ENCODE measurements around the gene C17orf78.
"Not testable (repeated sequence)": the region's sequence is repeated elsewhere in the genome, so short reads cannot be mapped to it uniquely, and the experiment has no call there.

Gene C17orf78

GRCh38 chr17:37388266-37388665 lies 12.5 kb downstream of the C17orf78 start:
- FAIRE-seq = no peak

- no peak for FAIRE-seq
These were observed 13.4 kb downstream of the C17orf78 start for GRCh38 chr17:37389160-37389559.

DNA sequence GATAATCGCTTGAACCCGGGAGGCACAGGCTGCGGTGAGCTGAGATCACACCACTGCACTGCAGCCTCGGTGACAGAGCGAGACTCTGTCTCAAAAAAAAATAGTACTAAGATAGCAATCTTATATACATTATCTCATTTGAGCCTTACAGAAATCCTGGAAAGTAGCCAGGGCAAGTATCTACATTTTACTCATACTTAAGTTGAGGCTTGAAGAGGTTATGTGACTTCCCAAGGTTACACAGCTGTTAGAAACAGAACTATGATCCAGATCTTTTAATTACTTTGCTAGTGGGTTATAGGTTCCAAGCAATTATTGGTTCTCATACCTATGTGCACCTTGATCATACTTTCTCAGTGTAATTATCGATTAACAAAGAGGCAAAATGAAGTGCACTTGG lies 15.4 kb downstream of the C17orf78 start:
- no peak for FAIRE-seq

- FAIRE-seq = no peak
These were observed 16.3 kb downstream of the C17orf78 start for GRCh38 chr17:37392024-37392590.

DNA sequence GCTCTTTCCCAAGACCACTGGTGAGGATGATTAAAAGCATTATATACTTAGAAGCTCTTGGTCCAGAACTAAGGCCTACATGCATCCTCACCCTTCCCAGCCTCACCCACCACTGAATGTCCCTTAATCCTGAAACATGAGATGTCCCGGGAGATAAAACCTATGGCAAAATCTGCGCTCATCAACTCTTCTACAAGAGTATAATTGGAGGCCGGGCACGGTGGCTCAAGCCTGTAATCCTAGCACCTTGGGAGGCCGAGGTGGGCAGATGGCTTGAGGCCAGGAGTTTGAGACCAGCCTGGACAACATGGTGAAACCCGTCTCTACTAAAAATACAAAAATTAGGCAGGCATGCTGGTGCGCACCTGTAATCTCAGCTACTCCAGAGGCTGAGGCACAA lies 17.6 kb downstream of the C17orf78 start:
- FAIRE-seq = no peak

- FAIRE-seq = no peak
These were observed 23.5 kb downstream of the C17orf78 start for GRCh38 chr17:37399265-37399803.

DNA sequence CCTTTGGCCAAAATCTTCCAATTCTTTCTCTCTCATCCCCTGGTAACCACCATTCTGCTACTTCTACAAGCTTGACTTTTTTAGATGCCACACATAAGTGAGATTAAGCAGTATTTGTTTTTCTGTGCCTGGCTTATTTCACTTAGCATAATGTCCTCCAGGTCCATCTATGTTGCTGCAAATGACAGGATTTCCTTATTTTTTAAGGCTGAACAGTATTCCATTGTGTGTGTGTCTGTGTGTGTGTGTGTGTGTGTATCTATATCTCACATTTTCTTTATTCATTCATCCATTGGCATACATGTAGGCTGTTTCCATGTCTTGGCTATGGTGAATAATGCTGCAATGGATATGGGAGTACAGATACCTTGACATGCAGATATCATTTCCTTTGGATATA lies 24.7 kb downstream of the C17orf78 start:
- FAIRE-seq = no peak

GRCh38 chr17:37405522-37405921 lies 29.7 kb downstream of the C17orf78 start:
- FAIRE-seq = not testable (repeated sequence)

GRCh38 chr17:37405955-37406634 lies 30.3 kb downstream of the C17orf78 start:
- no peak for FAIRE-seq

GRCh38 chr17:37406635-37407461 lies 31.1 kb downstream of the C17orf78 start, which contains the start of the genes ACACA and TADA2A:
TSS of gene ACACA (minus strand) at chr17:37406836. CDS start at chr17:37406299, 537 bp downstream.
TSS of gene TADA2A (plus strand) at chr17:37406886. CDS start at chr17:37411366, 4,480 bp downstream.
- no peak for FAIRE-seq

DNA sequence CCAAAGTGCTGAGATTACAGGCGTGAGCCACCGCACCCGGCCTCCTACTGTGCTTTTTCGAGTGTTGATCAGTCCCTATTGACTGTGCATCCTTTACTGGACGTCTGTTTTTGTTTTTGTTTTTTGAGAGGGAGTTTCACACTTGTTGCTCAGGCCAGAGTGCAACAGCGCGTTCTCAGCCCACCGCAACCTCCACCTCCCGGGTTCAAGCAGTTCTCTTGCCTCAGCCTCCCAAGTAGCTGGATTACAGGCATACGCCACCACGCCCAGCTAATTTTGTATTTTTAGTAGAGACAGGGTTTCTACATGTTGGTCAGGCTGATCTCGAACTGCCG lies 32.3 kb downstream of the C17orf78 start:
- not testable (repeated sequence) for FAIRE-seq

GRCh38 chr17:37410357-37410756 lies 34.6 kb downstream of the C17orf78 start:
- FAIRE-seq = no peak

- no peak for FAIRE-seq
These were observed 38.2 kb downstream of the C17orf78 start for GRCh38 chr17:37413875-37414519.

DNA sequence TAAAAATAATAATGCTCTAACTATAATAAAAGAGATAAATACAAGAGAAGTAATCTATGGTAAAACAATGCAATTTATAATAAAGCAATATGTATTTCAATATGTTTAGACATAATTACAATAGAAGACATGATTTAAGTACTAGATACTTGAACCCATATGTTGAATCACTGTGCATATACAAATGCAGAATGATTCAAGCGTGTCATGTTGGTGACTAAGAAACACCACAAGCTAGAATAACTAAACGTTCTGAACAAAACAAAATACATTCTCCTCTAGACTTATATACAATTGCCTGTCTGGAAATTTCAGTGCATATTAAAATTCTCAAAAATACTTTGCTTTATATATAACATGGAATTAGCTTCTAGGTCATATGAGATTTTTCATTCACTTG lies 42.1 kb downstream of the C17orf78 start:
- FAIRE-seq = no peak

GRCh38 chr17:37422971-37423625 lies 47.3 kb downstream of the C17orf78 start:
- no peak for FAIRE-seq

- no peak for FAIRE-seq
These were observed 49.5 kb downstream of the C17orf78 start for GRCh38 chr17:37425268-37425667.

DNA sequence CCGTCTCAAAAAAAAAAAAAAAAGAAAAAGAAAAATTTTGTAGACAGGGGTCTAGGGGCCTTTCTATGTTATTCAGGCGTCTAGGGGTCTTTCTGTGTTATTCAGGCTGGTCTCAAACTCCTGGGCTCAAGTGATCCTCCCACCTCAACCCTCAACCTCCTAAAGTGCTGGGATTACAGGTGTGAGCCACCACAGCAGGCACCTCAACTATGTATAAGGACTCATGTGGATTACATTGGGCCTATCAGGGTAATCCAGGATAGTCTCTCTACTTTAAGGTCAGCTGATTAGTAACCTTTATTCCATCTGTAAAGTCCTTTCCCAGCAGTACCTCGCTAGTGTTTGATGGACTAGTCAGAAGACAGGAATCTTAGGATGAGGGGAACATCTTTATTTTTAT lies 53.3 kb downstream of the C17orf78 start:
- FAIRE-seq = no peak

GRCh38 chr17:37429453-37429852 lies 53.7 kb downstream of the C17orf78 start:
- FAIRE-seq = no peak

DNA sequence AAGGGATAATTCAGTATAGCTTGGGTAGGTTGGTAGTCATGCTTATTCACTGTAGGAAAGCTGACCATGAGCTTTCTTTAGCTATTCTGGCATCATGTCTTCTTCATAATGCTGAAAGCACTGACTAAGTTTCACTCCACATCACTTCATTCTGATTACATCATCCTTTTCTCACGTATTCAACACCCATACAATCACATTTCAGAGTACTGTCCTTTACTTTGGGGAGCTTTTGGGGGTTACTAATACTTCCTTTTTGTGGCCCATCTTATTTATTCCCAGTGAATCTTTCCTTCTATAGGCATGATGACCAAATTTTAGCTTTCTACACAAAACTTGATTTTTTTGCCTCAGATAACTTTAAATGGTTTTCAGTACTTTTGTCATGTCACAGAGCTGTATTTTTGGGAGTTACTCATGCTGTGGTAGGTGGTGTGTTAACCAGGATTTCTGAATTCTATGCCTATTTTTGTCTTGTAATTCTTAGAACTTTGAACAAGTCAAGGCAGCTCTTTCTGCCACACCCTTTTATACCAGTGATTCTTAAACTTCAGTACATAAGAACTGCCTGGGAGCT lies 54.4 kb downstream of the C17orf78 start:
- no peak for FAIRE-seq

GRCh38 chr17:37432671-37433070 lies 56.9 kb downstream of the C17orf78 start:
- no peak for FAIRE-seq

DNA sequence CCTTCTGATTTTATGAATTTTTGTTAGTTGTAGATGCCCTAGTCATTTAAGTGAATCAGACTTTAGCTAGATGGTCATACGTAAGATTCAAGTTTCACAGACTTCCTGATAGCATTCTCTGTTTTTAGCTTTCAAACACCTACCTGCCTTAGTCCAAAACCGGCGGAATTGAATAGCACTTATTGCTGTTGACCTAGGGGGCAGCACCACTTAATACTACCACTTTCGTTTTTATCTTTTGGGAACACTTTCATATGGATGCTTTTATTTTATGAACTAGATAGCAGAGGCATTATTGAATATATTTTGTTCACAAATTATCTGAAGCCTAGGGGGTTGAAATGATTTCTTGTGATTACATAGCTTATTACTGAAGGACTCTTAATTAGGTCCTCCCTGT lies 62.4 kb downstream of the C17orf78 start:
- no peak for FAIRE-seq

- FAIRE-seq = no peak
These were observed 64.6 kb downstream of the C17orf78 start for GRCh38 chr17:37440424-37440823.

Measured in endometrium (tissue), 2 donors.